Neural progenitor cell (in vitro differentiated cells): ENCODE measurements around the gene HAL. TPM values are rescaled to one million over a fixed set of nuclear protein-coding genes. Genes with fewer than 3 reads are reported as not detected.
A peak's percentile ranks its signal among the peaks of the same experiment; 100 is the strongest.

ENCODE experiments used
- DNase-seq: peaks from one replicate; pipeline ENCODE4 v3.0.0-alpha.2; 2016; ENCODE audit warnings: low spot score
- H2AFZ ChIP-seq: fragments of 200-600 bp; sonication (generic); replicated peaks from 2 replicates; pipeline ENCODE4 v1.6.1; 2016; ENCODE audit warnings: antibody characterized with exemption
- H3F3A ChIP-seq: fragments of 200-600 bp; sonication (generic); 2 replicates; pipeline ENCODE4 v1.6.1; 2016; ENCODE audit warnings: antibody characterized with exemption, low read depth
- H3K27ac ChIP-seq: fragments of 200-600 bp; sonication (generic); 2 replicates; pipeline ENCODE4 v1.5.1; 2016; ENCODE audit warnings: mild to moderate bottlenecking
- H3K27me3 ChIP-seq: fragments of 200-600 bp; sonication (generic); 2 replicates; pipeline ENCODE4 v1.6.1; 2016; ENCODE audit warnings: mild to moderate bottlenecking, moderate library complexity
- H3K36me3 ChIP-seq: fragments of 200-600 bp; sonication (generic); 2 replicates; pipeline ENCODE4 v1.5.1; 2016
- H3K4me1 ChIP-seq: fragments of 200-600 bp; sonication (generic); 2 replicates; pipeline ENCODE4 v1.6.1; 2016; ENCODE audit warnings: mixed run types
- H3K4me2 ChIP-seq: fragments of 200-600 bp; sonication (generic); 2 replicates; pipeline ENCODE4 v1.6.1; 2016
- H3K4me3 ChIP-seq: fragments of 200-600 bp; sonication (generic); 2 replicates; pipeline ENCODE4 v1.5.1; 2016
- H3K79me2 ChIP-seq: fragments of 200-600 bp; sonication (generic); 2 replicates; pipeline ENCODE4 v1.6.1; 2016; ENCODE audit warnings: low read depth
- H3K9ac ChIP-seq: fragments of 200-600 bp; sonication (generic); 2 replicates; pipeline ENCODE4 v1.6.1; 2016
- H3K9me3 ChIP-seq: fragments of 200-600 bp; sonication (generic); 2 replicates; pipeline ENCODE4 v1.5.1; 2016; ENCODE audit warnings: low read depth
- H4K20me1 ChIP-seq: fragments of 200-600 bp; sonication (generic); 2 replicates; pipeline ENCODE4 v1.6.1; 2016; ENCODE audit warnings: low read depth
- H3K27ac Mint-ChIP-seq: 3 replicates; pipeline ENCODE4 v1.8.0; 2021; ENCODE audit warnings: mixed read lengths
- H3K27me3 Mint-ChIP-seq: 2 replicates; pipeline ENCODE4 v1.8.0; 2022; ENCODE audit warnings: low read depth, mild to moderate bottlenecking, inconsistent platforms, moderate library complexity, mixed read lengths; ENCODE audit not compliant: insufficient read depth
- H3K36me3 Mint-ChIP-seq: 3 replicates; pipeline ENCODE4 v1.8.0; 2021; ENCODE audit warnings: mixed read lengths
- H3K4me1 Mint-ChIP-seq: 3 replicates; pipeline ENCODE4 v1.8.0; 2021; ENCODE audit warnings: mixed read lengths
- H3K4me3 Mint-ChIP-seq: 3 replicates; pipeline ENCODE4 v1.8.0; 2021; ENCODE audit warnings: mild to moderate bottlenecking, moderate library complexity, mixed read lengths
- H3K9me3 Mint-ChIP-seq: 3 replicates; pipeline ENCODE4 v1.8.0; 2020; ENCODE audit warnings: mixed read lengths
- EZH2 ChIP-seq: fragments of 200-600 bp; sonication (generic); IDR thresholded peaks from 2 replicates; pipeline ENCODE4 v1.6.1; 2017; ENCODE audit warnings: antibody characterized with exemption, mild to moderate bottlenecking, moderate library complexity
- EZH2phosphoT487 ChIP-seq: fragments of 200-600 bp; sonication (generic); IDR thresholded peaks from 2 replicates; pipeline ENCODE4 v1.6.1; 2017; ENCODE audit warnings: antibody characterized with exemption
- total RNA-seq: library from RNA; depleted of rRNA; stranded (reverse); fragments of >200 nt; gene quantifications from 2 replicates; pipeline ENCODE4 v1.2.3, GENCODE V29; 2015; ENCODE audit warnings: low replicate concordance
- TF ChIP-seq, protein P1 (sequence below): fragments of 200-600 bp; sonication (generic); IDR thresholded peaks from 2 replicates; pipeline ENCODE4 v1.5.1; 2017; ENCODE audit warnings: antibody characterized with exemption, mild to moderate bottlenecking

HAL gene
- total RNA-seq, 1 donor from 2014 or later = 0.06 TPM

GRCh38 chr12:95944108-95944704 is 51.9 kb downstream of the HAL start:
- TF ChIP-seq, protein P1, sequence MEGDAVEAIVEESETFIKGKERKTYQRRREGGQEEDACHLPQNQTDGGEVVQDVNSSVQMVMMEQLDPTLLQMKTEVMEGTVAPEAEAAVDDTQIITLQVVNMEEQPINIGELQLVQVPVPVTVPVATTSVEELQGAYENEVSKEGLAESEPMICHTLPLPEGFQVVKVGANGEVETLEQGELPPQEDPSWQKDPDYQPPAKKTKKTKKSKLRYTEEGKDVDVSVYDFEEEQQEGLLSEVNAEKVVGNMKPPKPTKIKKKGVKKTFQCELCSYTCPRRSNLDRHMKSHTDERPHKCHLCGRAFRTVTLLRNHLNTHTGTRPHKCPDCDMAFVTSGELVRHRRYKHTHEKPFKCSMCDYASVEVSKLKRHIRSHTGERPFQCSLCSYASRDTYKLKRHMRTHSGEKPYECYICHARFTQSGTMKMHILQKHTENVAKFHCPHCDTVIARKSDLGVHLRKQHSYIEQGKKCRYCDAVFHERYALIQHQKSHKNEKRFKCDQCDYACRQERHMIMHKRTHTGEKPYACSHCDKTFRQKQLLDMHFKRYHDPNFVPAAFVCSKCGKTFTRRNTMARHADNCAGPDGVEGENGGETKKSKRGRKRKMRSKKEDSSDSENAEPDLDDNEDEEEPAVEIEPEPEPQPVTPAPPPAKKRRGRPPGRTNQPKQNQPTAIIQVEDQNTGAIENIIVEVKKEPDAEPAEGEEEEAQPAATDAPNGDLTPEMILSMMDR = no peak
- TF ChIP-seq EZH2phosphoT487 = no peak
- TF ChIP-seq EZH2 = no peak
- Histone ChIP-seq H3K79me2 (no peaks in the 10 kb centered on the region), H3K4me1 (peaks cover 6% of the 10 kb centered on the region), H3K4me2 (no peak overlapping the region), H3F3A (peaks cover 34% of the 10 kb centered on the region), H3K27me3 (peaks cover 14% of the 10 kb centered on the region), H3K4me3 (no peak overlapping the region), H3K9me3 (no peaks in the 10 kb centered on the region), H3K27ac (no peak overlapping the region), H2AFZ (no peak overlapping the region), H4K20me1 (no peaks in the 10 kb centered on the region), H3K36me3 (no peaks in the 10 kb centered on the region), H3K9ac (no peak overlapping the region)
- Mint-ChIP-seq H3K4me3 (peak overlapping the region; percentile 88), H3K9me3 (peaks cover 2% of the 10 kb centered on the region), H3K27ac (no peak overlapping the region), H3K4me1 (peaks cover 4% of the 10 kb centered on the region), H3K27me3 (peaks cover 10% of the 10 kb centered on the region), H3K36me3 (no peaks in the 10 kb centered on the region)
- DNase-seq = no peak

DNA sequence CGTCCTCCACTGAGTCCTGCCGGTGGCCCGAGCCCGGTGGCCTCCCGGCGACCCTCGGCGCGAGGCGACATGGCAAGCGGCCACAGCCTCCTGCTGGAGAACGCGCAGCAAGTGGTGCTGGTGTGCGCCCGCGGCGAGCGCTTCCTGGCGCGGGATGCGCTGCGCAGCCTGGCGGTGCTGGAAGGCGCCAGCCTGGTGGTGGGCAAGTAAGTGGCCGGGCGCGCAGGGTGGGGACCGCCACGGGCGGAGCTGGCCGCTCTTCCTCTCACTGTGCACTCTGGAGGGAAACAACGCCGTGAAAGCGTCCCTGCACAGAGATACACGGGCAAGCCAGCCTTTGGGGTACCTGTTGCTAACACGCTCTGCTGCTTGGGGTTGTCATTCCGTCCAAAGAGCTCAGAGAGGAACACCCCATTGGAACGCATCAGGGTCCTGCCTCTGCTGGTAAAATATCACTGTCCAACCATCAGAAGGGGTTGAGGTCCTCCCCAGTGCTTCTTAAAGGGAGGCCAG is 52.8 kb downstream of the HAL start, which contains the start of gene AMDHD1:
AMDHD1 (plus strand) TSS at position 2 of the 513 bp plus-strand sequence; CDS start at position 70, 68 bp downstream.
- Histone ChIP-seq H3K4me3 (peak within 1 kb of the TSS; percentile 84), H3K36me3 (no peaks in the 10 kb centered on the region), H3K27me3 (peaks cover 14% of the 10 kb centered on the region), H4K20me1 (no peaks in the 10 kb centered on the region), H3K4me1 (peaks cover 4% of the 10 kb centered on the region), H3K4me2 (peak within 1 kb of the TSS; percentile 90), H3K9me3 (no peaks in the 10 kb centered on the region), H3K9ac (no peak within 1 kb of the TSS), H3F3A (peaks cover 32% of the 10 kb centered on the region), H3K79me2 (no peaks in the 10 kb centered on the region), H3K27ac (no peak within 1 kb of the TSS), H2AFZ (peak within 1 kb of the TSS; percentile 75)
- Mint-ChIP-seq H3K4me3 (peak within 1 kb of the TSS; percentile 95), H3K9me3 (peaks cover 2% of the 10 kb centered on the region), H3K36me3 (no peaks in the 10 kb centered on the region), H3K4me1 (peaks cover 4% of the 10 kb centered on the region), H3K27me3 (peaks cover 10% of the 10 kb centered on the region), H3K27ac (peak within 1 kb of the TSS; percentile 88)
- TF ChIP-seq EZH2phosphoT487 = no peak
- peak; percentile 57 for TF ChIP-seq EZH2
- TF ChIP-seq, protein P1 = peak; percentile 36
- peak; percentile 81 for DNase-seq

GRCh38 chr12:95942524-95943329 is 53.4 kb downstream of the HAL start, which contains the start of gene CCDC38:
Gene CCDC38, minus strand, starts transcription at chr12:95942614. Its CDS starts 6,105 bp downstream, at chr12:95936509.
- Histone ChIP-seq H3K4me2 (peak within 1 kb of the TSS; percentile 90), H3F3A (peaks cover 32% of the 10 kb centered on the region), H3K9ac (no peak within 1 kb of the TSS), H3K36me3 (no peaks in the 10 kb centered on the region), H3K27me3 (peaks cover 14% of the 10 kb centered on the region), H2AFZ (peak within 1 kb of the TSS; percentile 75), H4K20me1 (no peaks in the 10 kb centered on the region), H3K27ac (no peak within 1 kb of the TSS), H3K4me3 (peak within 1 kb of the TSS; percentile 84), H3K79me2 (no peaks in the 10 kb centered on the region), H3K9me3 (no peaks in the 10 kb centered on the region), H3K4me1 (peaks cover 4% of the 10 kb centered on the region)
- peaks cover 2% of the 10 kb centered on the region for H3K9me3 Mint-ChIP-seq
- no peak for TF ChIP-seq EZH2
- TF ChIP-seq, protein P1 = no peak
- TF ChIP-seq EZH2phosphoT487 = peak; percentile 1
- peak within 1 kb of the TSS; percentile 95 for H3K4me3 Mint-ChIP-seq
- peaks cover 4% of the 10 kb centered on the region for H3K4me1 Mint-ChIP-seq
- peak within 1 kb of the TSS; percentile 88 for H3K27ac Mint-ChIP-seq
- peaks cover 10% of the 10 kb centered on the region for H3K27me3 Mint-ChIP-seq
- no peaks in the 10 kb centered on the region for H3K36me3 Mint-ChIP-seq
- peak; percentile 78 for DNase-seq
